Motor neuron (in vitro differentiated cells): ENCODE results near the gene TBX6. TPM values are rescaled to one million over a fixed set of nuclear protein-coding genes. Genes with fewer than 3 reads are reported as not detected.
"Not testable (repeated sequence)": the region's sequence is repeated elsewhere in the genome, so short reads cannot be mapped to it uniquely, and the experiment has no call there.

Experiments used
- ATAC-seq, 8 experiments: fragments of 200-7000 bp; cut with Tn5 transposase; replicated peaks in 6 of 8; 2 replicates each; pipeline ENCODE4 v1.8.0; 2021; ENCODE audit warnings: mild to moderate bottlenecking in 8 of 8, moderate library complexity in 8 of 8
- H3K27ac ChIP-seq, 2 donors: fragments of 250-450 bp; sonication (Bioruptor Pico); 2 replicates each; pipeline ENCODE4 v1.9.0; 2021; ENCODE audit warnings: antibody characterized with exemption in 2 of 2, mild to moderate bottlenecking in 2 of 2, moderate library complexity in 1 of 2
- H3K4me1 ChIP-seq, 2 donors: fragments of 250-450 bp; sonication (Bioruptor Pico); replicated peaks in 1 of 2; 2 replicates each; pipeline ENCODE4 v1.6.1; 2021; ENCODE audit warnings: antibody characterized with exemption in 2 of 2, mild to moderate bottlenecking in 2 of 2, moderate library complexity in 1 of 2
- H3K4me3 ChIP-seq, 5 donors: fragments of 250-450 bp; sonication (Bioruptor Pico); 2 replicates each; pipeline ENCODE4 v1.9.0; 2021; ENCODE audit warnings: antibody characterized with exemption in 5 of 5, mild to moderate bottlenecking in 5 of 5, moderate library complexity in 4 of 5
- WGBS, 10 experiments: fragments of 450-650 bp; shearing (Covaris generic); methylation state at CpG; one replicate each; pipeline ENCODE4 v1.0.0; 2022; 5-methylcytosine and 5-hydroxymethylcytosine counted together
- in situ Hi-C, 9 experiments: fragments of 400-800 bp; cut with MboI; loops; one replicate each; pipeline ENCODE4 v1.15.0; 2021; ENCODE audit warnings: low sequenced_read_pairs in 9 of 9, low pct_unique_long_range_greater_than_20kb in 2 of 9; ENCODE audit not compliant: unreplicated experiment in 9 of 9
- total RNA-seq, 8 experiments: library from RNA; unstranded; fragments of 300-600 nt; gene quantifications; 2 replicates each; pipeline versions ENCODE4 v1.2.3 to v1.2.4, GENCODE V29; 2022

Gene TBX6
- 1 to 10 TPM in 2 of 8 experiments, under 1 TPM in 6; 0.25 to 1.6 (median 0.63) TPM for total RNA-seq

GRCh38 chr16:30091474-30092372, at the start of gene TBX6:
Gene TBX6, minus strand, starts transcription at chr16:30091924. Its CDS starts 731 bp downstream, at chr16:30091193.
- H3K4me1 ChIP-seq, result peaks cover 24 to 27% of the 10 kb centered on the region in 2 donors
- H3K27ac ChIP-seq, result peak within 1 kb of the TSS; percentile 59 to 62
- in situ Hi-C loops, result loop anchor here in 2 of 9 experiments (25.0 kb wide), 2 partner anchors 321 to 546 kb away; partner anchors contain the start of gene ZNF771 (in 2 of the 2)
- H3K4me3 ChIP-seq, result peak within 1 kb of the TSS; percentile 29 to 38 (median 35)
- WGBS, 10 experiments, result 0 to 67% (median 5%) methylated on average over 3 to 12 of the region's 76 CpGs; no CpG with 5 or more reads in 6 of the 10 experiments
- peak; percentile 72 to 88 (median 80) for ATAC-seq

- in situ Hi-C loops, result no loop called here
These were observed 48.1 kb upstream of the TBX6 start for GRCh38 chr16:30139583-30140481.

GRCh38 chr16:30137897-30138296, 46.2 kb upstream of the TBX6 start:
- H3K27ac ChIP-seq, result no peak overlapping the region
- ATAC-seq, result peak in 4 of 8 experiments; percentile 44 to 90 (median 74)
- in situ Hi-C loops, result no loop called here
- no peak overlapping the region for H3K4me3 ChIP-seq
- no peaks in the 10 kb centered on the region for H3K4me1 ChIP-seq
- WGBS, 10 experiments, result 17 to 83% (median 60%) methylated on average over 1 to 6 of the region's 8 CpGs; no CpG with 5 or more reads in 5 of the 10 experiments

More at GRCh38 chr16:30139583-30140481, 48.1 kb upstream of the TBX6 start:
- H3K4me3 ChIP-seq, result no peak overlapping the region
- H3K4me1 ChIP-seq, result no peaks in the 10 kb centered on the region
- H3K27ac ChIP-seq, result no peak overlapping the region
- no peak for ATAC-seq
- 43 to 100% (median 73%) methylated on average over 1 to 10 of the region's 13 CpGs for WGBS, 10 experiments

GRCh38 chr16:30136971-30137605, 45.4 kb upstream of the TBX6 start:
- in situ Hi-C loops, result no loop called here
- Histone ChIP-seq H3K4me3 (no peak overlapping the region), H3K27ac (no peak overlapping the region), H3K4me1 (no peaks in the 10 kb centered on the region)
- WGBS, 10 experiments, result 69 to 96% (median 87%) methylated on average over 2 to 11 of the region's 11 CpGs
- no peak for ATAC-seq

GRCh38 chr16:30132591-30132990, 40.9 kb upstream of the TBX6 start:
- no peak for ATAC-seq
- WGBS, 10 experiments, result 60 to 100% (median 87%) methylated on average over 1 to 3 of the region's 3 CpGs; no CpG with 5 or more reads in 2 of the 10 experiments
- Histone ChIP-seq H3K4me3 (no peak overlapping the region), H3K4me1 (no peaks in the 10 kb centered on the region), H3K27ac (no peak overlapping the region)
- in situ Hi-C loops, result no loop called here

GRCh38 chr16:30131869-30132475, 40.2 kb upstream of the TBX6 start:
- in situ Hi-C loops, result no loop called here
- Histone ChIP-seq H3K27ac (no peak overlapping the region), H3K4me1 (no peaks in the 10 kb centered on the region), H3K4me3 (no peak overlapping the region)
- 0 to 86% (median 65%) methylated on average over 1 to 4 of the region's 4 CpGs; no CpG with 5 or more reads in 3 of the 10 experiments for WGBS, 10 experiments
- peak in 1 of 8 experiments; percentile 30 for ATAC-seq

GRCh38 chr16:30127993-30128392, 36.3 kb upstream of the TBX6 start:
- no peak for ATAC-seq
- Histone ChIP-seq H3K27ac (no peak overlapping the region), H3K4me1 (peaks cover 0 to 2% of the 10 kb centered on the region in 2 donors), H3K4me3 (no peak overlapping the region)
- 14 to 67% (median 58%) methylated on average over 1 of the region's 1 CpG; no CpG with 5 or more reads in 6 of the 10 experiments for WGBS, 10 experiments
- in situ Hi-C loops, result no loop called here

GRCh38 chr16:30125690-30126089, 34.0 kb upstream of the TBX6 start:
- in situ Hi-C loops, H3K4me3 ChIP-seq, H3K4me1 ChIP-seq, H3K27ac ChIP-seq, ATAC-seq: not testable (repeated sequence)
- WGBS, 10 experiments, result 50 to 100% (median 89%) methylated on average over 1 to 5 of the region's 9 CpGs; no CpG with 5 or more reads in 2 of the 10 experiments

GRCh38 chr16:30124985-30125379, 33.3 kb upstream of the TBX6 start:
- in situ Hi-C loops, result loop anchor here in 1 of 9 experiments (25.0 kb wide), 1 partner anchor 287 kb away; the partner anchor contains the start of gene ZNF771

GRCh38 chr16:30122604-30123160, 31.0 kb upstream of the TBX6 start:
- Histone ChIP-seq H3K4me3 (peak overlapping the region; percentile 53 to 81 (median 63)), H3K4me1 (peaks cover 2 to 3% of the 10 kb centered on the region in 2 donors), H3K27ac (peak overlapping the region; percentile 75 to 89)
- in situ Hi-C loops, result loop anchor here in 1 of 9 experiments (25.0 kb wide), 1 partner anchor 290 kb away; the partner anchor contains the start of gene ZNF771
- 0% methylated on average over 1 of the region's 42 CpGs; no CpG with 5 or more reads in 9 of the 10 experiments for WGBS, 10 experiments
- ATAC-seq, result peak; percentile 8 to 82 (median 72)

More at GRCh38 chr16:30124985-30125379, 33.3 kb upstream of the TBX6 start:
- H3K4me1 ChIP-seq, result peaks cover 2 to 3% of the 10 kb centered on the region in 2 donors
- WGBS, 10 experiments, result 83 to 100% methylated on average over 1 to 2 of the region's 4 CpGs; no CpG with 5 or more reads in 8 of the 10 experiments
- no peak for ATAC-seq
- H3K27ac ChIP-seq, result no peak overlapping the region
- H3K4me3 ChIP-seq, result no peak overlapping the region

GRCh38 chr16:30121741-30122571, 30.2 kb upstream of the TBX6 start:
- ATAC-seq, result peak in 4 of 8 experiments; percentile 12 to 18 (median 14)
- 0 to 100% (median 93%) methylated on average over 2 to 16 of the region's 31 CpGs; no CpG with 5 or more reads in 3 of the 10 experiments for WGBS, 10 experiments
- in situ Hi-C loops, result loop anchor here in 1 of 9 experiments (25.0 kb wide), 1 partner anchor 290 kb away; the partner anchor contains the start of gene ZNF771
- peak overlapping the region; percentile 53 to 81 (median 63) for H3K4me3 ChIP-seq
- peaks cover 2 to 3% of the 10 kb centered on the region in 2 donors for H3K4me1 ChIP-seq
- peak overlapping the region; percentile 75 to 89 for H3K27ac ChIP-seq
